HepG2 (cell line): ENCODE data around the gene HBEGF. TPM values are rescaled to one million over a fixed set of nuclear protein-coding genes. Genes with fewer than 3 reads are reported as not detected.

Source experiments
- ATM ChIP-seq: fragments of 450-650 bp; IDR thresholded peaks from 2 replicates; pipeline ENCODE4 v1.7.1; 2017; ENCODE audit warnings: mild to moderate bottlenecking, borderline replicate concordance
- CBX1 ChIP-seq: IDR thresholded peaks from one replicate; pipeline ENCODE4 v1.6.1; 2016; ENCODE audit warnings: antibody characterized with exemption, low read depth
- DPF2 ChIP-seq: sonication (generic); formaldehyde crosslinking; IDR thresholded peaks from 2 replicates; pipeline ENCODE4 v1.4.0; 2020; ENCODE audit warnings: mild to moderate bottlenecking, low read depth, missing genetic modification reagents, borderline replicate concordance
- HNRNPUL1 ChIP-seq: fragments of 200-400 bp; formaldehyde crosslinking; IDR thresholded peaks from 2 replicates; pipeline ENCODE4 v1.6.1; 2017; ENCODE audit warnings: low read depth, mild to moderate bottlenecking, low read length, moderate library complexity
- IRF2 ChIP-seq: IDR thresholded peaks from 2 replicates; pipeline ENCODE4 v1.6.1; 2018; ENCODE audit warnings: missing genetic modification reagents, missing compliant biosample characterization
- RXRB ChIP-seq: IDR thresholded peaks from 2 replicates; pipeline ENCODE4 v1.6.1; 2016; ENCODE audit warnings: borderline replicate concordance, missing genetic modification reagents, missing compliant biosample characterization
- SAP130 ChIP-seq: IDR thresholded peaks from 2 replicates; pipeline ENCODE4 v1.6.1; 2016; ENCODE audit warnings: low read depth
- SMAD3 ChIP-seq: sonication (generic); formaldehyde crosslinking; IDR thresholded peaks from 2 replicates; pipeline ENCODE4 v1.4.0; 2020; ENCODE audit warnings: missing genetic modification reagents
- SNAI1 ChIP-seq: sonication (generic); formaldehyde crosslinking; IDR thresholded peaks from 2 replicates; pipeline ENCODE4 v1.5.0; 2020; ENCODE audit warnings: mild to moderate bottlenecking, missing genetic modification reagents, borderline replicate concordance
- SOX5 ChIP-seq: IDR thresholded peaks from 2 replicates; pipeline ENCODE4 v1.6.1; 2016; ENCODE audit warnings: borderline replicate concordance
- SRSF4 ChIP-seq: fragments of 200-400 bp; formaldehyde crosslinking; IDR thresholded peaks from one replicate; pipeline ENCODE4 v1.6.1; 2018; ENCODE audit warnings: mild to moderate bottlenecking, low read depth, low read length, moderate library complexity; ENCODE audit not compliant: poor library complexity, severe bottlenecking
- STAT5B ChIP-seq: sonication (generic); formaldehyde crosslinking; IDR thresholded peaks from 2 replicates; pipeline ENCODE4 v1.4.0; 2020; ENCODE audit warnings: missing genetic modification reagents
- ZC3H13 ChIP-seq: sonication (generic); formaldehyde crosslinking; IDR thresholded peaks from 2 replicates; pipeline ENCODE4 v1.8.1; 2023; ENCODE audit warnings: mild to moderate bottlenecking, missing genetic modification reagents, moderate library complexity
- ZFYVE20 ChIP-seq: sonication (generic); formaldehyde crosslinking; IDR thresholded peaks from 2 replicates; pipeline ENCODE4 v1.8.0; 2023; ENCODE audit warnings: low read depth, mild to moderate bottlenecking, moderate library complexity, missing genetic modification reagents, borderline replicate concordance
- ZNF709 ChIP-seq: sonication (generic); formaldehyde crosslinking; IDR thresholded peaks from 2 replicates; pipeline ENCODE4 v1.5.0; 2020; ENCODE audit warnings: mild to moderate bottlenecking, missing genetic modification reagents
- polyA plus RNA-seq, 8 experiments: library from polyadenylated mRNA; depleted of rRNA in 3 of 8; stranded (reverse) in 7 of 8; unstranded in 1 of 8; fragments of >200 nt; fragmentation: Illumina TruSeq in 4 of 8; extraction: Trizol in 4 of 8; gene quantifications; 2 replicates each; pipeline versions ENCODE4 v1.2.1 to v1.2.3, GENCODE V29; 2011 to 2016; ENCODE audit warnings: low read depth in 4 of 8, missing spikeins in 1 of 8, mixed read lengths in 1 of 8; ENCODE audit not compliant: insufficient read depth in 1 of 8
- total RNA-seq, 5 experiments: library from RNA; depleted of rRNA; stranded (reverse); fragments of >200 nt; fragmentation: Illumina TruSeq; extraction: Trizol; gene quantifications; 2 replicates each; pipeline ENCODE4 v1.2.3, GENCODE V29; 2016; ENCODE audit warnings: low read depth in 1 of 5
- TF ChIP-seq, protein P1 (sequence below): sonication (generic); formaldehyde crosslinking; IDR thresholded peaks from 2 replicates; pipeline ENCODE4 v1.4.0; 2020; ENCODE audit warnings: missing genetic modification reagents
- TF ChIP-seq, protein P2 (sequence below): IDR thresholded peaks from 2 replicates; pipeline ENCODE4 v1.6.1; 2016; ENCODE audit warnings: low read depth
- TF ChIP-seq, protein P3 (sequence below): sonication (generic); formaldehyde crosslinking; IDR thresholded peaks from 2 replicates; pipeline ENCODE4 v1.5.1; 2020; ENCODE audit warnings: mild to moderate bottlenecking, missing genetic modification reagents, moderate library complexity
- TF ChIP-seq, protein P4 (sequence below): sonication (generic); formaldehyde crosslinking; conservative IDR thresholded peaks from 2 replicates; pipeline ENCODE4 v1.8.0; 2022; ENCODE audit warnings: low read depth, missing genetic modification reagents

The HBEGF gene
- total and polyA plus RNA-seq, 2 of the 13 experiments (the other 11 are each of a cell fraction or from before 2014, with no cell fraction given): 1.7 to 5.0 TPM

DNA sequence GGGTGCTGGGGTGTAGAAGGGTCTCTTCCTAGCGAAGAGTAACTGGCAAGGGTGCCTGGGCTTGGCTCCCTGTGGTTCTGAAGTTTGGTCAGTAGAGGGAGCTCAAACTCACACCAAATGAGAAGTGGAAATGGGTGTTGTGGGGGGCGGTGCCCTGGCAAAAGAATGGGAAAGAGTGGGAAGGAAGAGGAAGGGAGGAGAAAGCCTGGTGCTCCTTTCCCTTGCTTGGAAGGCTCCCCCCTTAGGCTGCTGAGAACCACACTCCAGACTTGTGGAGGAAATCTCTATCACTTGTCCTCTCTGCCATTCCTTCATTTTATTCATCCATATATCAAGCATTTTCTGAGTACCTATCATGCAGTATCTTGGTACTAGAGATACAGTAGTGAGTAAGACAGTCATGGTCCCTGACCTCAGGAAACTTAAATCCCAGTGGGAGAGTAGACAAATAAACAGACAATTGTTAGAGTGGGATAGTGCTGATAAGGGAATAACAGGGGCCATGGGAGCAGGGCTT lies 26.6 kb upstream of the HBEGF start (continued):
- TF ChIP-seq, protein P1, sequence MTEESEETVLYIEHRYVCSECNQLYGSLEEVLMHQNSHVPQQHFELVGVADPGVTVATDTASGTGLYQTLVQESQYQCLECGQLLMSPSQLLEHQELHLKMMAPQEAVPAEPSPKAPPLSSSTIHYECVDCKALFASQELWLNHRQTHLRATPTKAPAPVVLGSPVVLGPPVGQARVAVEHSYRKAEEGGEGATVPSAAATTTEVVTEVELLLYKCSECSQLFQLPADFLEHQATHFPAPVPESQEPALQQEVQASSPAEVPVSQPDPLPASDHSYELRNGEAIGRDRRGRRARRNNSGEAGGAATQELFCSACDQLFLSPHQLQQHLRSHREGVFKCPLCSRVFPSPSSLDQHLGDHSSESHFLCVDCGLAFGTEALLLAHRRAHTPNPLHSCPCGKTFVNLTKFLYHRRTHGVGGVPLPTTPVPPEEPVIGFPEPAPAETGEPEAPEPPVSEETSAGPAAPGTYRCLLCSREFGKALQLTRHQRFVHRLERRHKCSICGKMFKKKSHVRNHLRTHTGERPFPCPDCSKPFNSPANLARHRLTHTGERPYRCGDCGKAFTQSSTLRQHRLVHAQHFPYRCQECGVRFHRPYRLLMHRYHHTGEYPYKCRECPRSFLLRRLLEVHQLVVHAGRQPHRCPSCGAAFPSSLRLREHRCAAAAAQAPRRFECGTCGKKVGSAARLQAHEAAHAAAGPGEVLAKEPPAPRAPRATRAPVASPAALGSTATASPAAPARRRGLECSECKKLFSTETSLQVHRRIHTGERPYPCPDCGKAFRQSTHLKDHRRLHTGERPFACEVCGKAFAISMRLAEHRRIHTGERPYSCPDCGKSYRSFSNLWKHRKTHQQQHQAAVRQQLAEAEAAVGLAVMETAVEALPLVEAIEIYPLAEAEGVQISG: 0 out of 2 replicates have a peak, but pooled peaks have one; percentile 26
- no peak for TF ChIP-seq SRSF4
- TF ChIP-seq IRF2 (CRISPR knock-in tag): 0 out of 2 replicates have a peak, but pooled peaks have one; percentile 30
- TF ChIP-seq, protein P2, sequence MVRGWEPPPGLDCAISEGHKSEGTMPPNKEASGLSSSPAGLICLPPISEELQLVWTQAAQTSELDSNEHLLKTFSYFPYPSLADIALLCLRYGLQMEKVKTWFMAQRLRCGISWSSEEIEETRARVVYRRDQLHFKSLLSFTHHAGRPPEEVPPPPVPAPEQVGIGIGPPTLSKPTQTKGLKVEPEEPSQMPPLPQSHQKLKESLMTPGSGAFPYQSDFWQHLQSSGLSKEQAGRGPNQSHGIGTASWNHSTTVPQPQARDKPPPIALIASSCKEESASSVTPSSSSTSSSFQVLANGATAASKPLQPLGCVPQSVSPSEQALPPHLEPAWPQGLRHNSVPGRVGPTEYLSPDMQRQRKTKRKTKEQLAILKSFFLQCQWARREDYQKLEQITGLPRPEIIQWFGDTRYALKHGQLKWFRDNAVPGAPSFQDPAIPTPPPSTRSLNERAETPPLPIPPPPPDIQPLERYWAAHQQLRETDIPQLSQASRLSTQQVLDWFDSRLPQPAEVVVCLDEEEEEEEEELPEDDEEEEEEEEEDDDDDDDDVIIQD (CRISPR knock-in tag): no peak
- TF ChIP-seq DPF2 (CRISPR knock-in tag): no peak
- TF ChIP-seq STAT5B (CRISPR knock-in tag): no peak
- no peak for TF ChIP-seq HNRNPUL1
- no peak for TF ChIP-seq ZNF709 (CRISPR knock-in tag)
- no peak for TF ChIP-seq SNAI1
- no peak for TF ChIP-seq ATM
- no peak for TF ChIP-seq SOX5
- no peak for TF ChIP-seq RXRB
- TF ChIP-seq, protein P3, sequence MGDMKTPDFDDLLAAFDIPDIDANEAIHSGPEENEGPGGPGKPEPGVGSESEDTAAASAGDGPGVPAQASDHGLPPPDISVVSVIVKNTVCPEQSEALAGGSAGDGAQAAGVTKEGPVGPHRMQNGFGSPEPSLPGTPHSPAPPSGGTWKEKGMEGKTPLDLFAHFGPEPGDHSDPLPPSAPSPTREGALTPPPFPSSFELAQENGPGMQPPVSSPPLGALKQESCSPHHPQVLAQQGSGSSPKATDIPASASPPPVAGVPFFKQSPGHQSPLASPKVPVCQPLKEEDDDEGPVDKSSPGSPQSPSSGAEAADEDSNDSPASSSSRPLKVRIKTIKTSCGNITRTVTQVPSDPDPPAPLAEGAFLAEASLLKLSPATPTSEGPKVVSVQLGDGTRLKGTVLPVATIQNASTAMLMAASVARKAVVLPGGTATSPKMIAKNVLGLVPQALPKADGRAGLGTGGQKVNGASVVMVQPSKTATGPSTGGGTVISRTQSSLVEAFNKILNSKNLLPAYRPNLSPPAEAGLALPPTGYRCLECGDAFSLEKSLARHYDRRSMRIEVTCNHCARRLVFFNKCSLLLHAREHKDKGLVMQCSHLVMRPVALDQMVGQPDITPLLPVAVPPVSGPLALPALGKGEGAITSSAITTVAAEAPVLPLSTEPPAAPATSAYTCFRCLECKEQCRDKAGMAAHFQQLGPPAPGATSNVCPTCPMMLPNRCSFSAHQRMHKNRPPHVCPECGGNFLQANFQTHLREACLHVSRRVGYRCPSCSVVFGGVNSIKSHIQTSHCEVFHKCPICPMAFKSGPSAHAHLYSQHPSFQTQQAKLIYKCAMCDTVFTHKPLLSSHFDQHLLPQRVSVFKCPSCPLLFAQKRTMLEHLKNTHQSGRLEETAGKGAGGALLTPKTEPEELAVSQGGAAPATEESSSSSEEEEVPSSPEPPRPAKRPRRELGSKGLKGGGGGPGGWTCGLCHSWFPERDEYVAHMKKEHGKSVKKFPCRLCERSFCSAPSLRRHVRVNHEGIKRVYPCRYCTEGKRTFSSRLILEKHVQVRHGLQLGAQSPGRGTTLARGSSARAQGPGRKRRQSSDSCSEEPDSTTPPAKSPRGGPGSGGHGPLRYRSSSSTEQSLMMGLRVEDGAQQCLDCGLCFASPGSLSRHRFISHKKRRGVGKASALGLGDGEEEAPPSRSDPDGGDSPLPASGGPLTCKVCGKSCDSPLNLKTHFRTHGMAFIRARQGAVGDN: no peak
- TF ChIP-seq SAP130: peak; percentile 59
- TF ChIP-seq SMAD3 (CRISPR knock-in tag): no peak
- no peak for TF ChIP-seq CBX1
- TF ChIP-seq ZC3H13 (CRISPR knock-in tag): no peak
- TF ChIP-seq ZFYVE20 (CRISPR knock-in tag): no peak
- TF ChIP-seq, protein P4, sequence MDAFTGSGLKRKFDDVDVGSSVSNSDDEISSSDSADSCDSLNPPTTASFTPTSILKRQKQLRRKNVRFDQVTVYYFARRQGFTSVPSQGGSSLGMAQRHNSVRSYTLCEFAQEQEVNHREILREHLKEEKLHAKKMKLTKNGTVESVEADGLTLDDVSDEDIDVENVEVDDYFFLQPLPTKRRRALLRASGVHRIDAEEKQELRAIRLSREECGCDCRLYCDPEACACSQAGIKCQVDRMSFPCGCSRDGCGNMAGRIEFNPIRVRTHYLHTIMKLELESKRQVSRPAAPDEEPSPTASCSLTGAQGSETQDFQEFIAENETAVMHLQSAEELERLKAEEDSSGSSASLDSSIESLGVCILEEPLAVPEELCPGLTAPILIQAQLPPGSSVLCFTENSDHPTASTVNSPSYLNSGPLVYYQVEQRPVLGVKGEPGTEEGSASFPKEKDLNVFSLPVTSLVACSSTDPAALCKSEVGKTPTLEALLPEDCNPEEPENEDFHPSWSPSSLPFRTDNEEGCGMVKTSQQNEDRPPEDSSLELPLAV: no peak
